ENCODE results near the gene TBXAS1. TPM values are rescaled to one million over a fixed set of nuclear protein-coding genes. Genes with fewer than 3 reads are reported as not detected.

The TBXAS1 gene
- total RNA-seq, 1 experiment from 2014 or later, result not detected

DNA sequence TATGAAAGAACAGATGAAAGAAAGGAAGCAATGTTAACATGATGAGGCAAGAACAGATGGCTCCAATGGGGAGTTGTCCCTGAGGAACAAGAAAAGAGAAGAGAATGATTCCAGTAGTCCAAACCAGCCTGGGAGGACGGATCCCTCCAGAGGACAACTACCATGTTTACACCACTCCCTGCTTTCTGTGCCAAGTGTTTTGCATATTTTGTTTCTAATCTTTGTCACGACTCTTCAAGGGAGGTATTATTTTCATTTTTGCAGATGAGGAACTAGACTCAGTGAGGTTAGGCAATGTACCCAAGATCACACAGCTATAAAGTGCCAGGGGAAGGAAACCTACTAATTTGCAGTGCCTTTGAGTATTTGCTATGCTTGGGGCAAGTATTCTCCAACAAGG, 117.5 kb downstream of the TBXAS1 start:
- Histone ChIP-seq H3K27me3 (ENCODE audit: low read length) (peaks cover 2% of the 10 kb centered on the region; the same call in 1 of the 2 replicates), H3K9ac (ENCODE audit: low read length) (no peak overlapping the region), H3K36me3 (ENCODE audit: insufficient read depth, low read length) (no peaks in the 10 kb centered on the region), H2AFZ (ENCODE audit: low read length) (no peak overlapping the region), H3K4me3 (ENCODE audit: low read length) (no peak overlapping the region), H3K9me2 (replicated peaks; ENCODE audit: insufficient read depth, low read length) (no peaks in the 10 kb centered on the region), H3K9me3 (ENCODE audit: low read length) (no peaks in the 10 kb centered on the region), H3K4me1 (ENCODE audit: low read length) (peaks cover 14% of the 10 kb centered on the region), H4K20me1 (ENCODE audit: insufficient read depth, low read depth, low read length) (no peaks in the 10 kb centered on the region), H3K4me2 (ENCODE audit: low read depth, low read length, poor library complexity, severe bottlenecking) (no peak overlapping the region), H3K79me2 (ENCODE audit: low read length) (no peaks in the 10 kb centered on the region), H3K27ac (ENCODE audit: low read length) (no peak overlapping the region)
- DNase-seq, result no peak

DNA sequence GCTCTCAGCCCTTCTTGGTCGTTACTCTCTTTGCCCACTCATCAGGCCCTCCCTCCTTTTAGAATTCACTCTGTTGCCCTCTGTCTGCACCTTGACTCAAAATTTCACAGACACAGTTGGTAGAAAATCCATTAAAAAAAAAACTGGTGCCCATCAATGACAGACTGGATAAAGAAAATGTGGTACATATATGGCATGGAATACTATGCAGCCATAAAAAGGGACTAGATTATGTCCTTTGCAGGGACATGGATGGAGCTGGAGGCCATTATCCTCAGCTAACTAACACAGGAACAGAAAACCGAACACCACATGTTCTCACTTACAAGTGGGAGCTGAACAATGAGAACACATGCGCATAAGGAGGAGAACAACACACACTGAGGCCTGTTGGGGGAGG, 118.0 kb downstream of the TBXAS1 start:
- Histone ChIP-seq H4K20me1 (ENCODE audit: insufficient read depth, low read depth, low read length) (no peaks in the 10 kb centered on the region), H3K9ac (ENCODE audit: low read length) (no peak overlapping the region), H3K9me3 (ENCODE audit: low read length) (no peaks in the 10 kb centered on the region), H3K4me1 (ENCODE audit: low read length) (peaks cover 10% of the 10 kb centered on the region), H3K27ac (ENCODE audit: low read length) (no peak overlapping the region), H3K4me3 (ENCODE audit: low read length) (no peak overlapping the region), H3K27me3 (ENCODE audit: low read length) (peaks cover 2% of the 10 kb centered on the region; the same call in 1 of the 2 replicates), H3K36me3 (ENCODE audit: insufficient read depth, low read length) (no peaks in the 10 kb centered on the region), H3K79me2 (ENCODE audit: low read length) (no peaks in the 10 kb centered on the region), H3K4me2 (ENCODE audit: low read depth, low read length, poor library complexity, severe bottlenecking) (no peak overlapping the region), H3K9me2 (replicated peaks; ENCODE audit: insufficient read depth, low read length) (no peaks in the 10 kb centered on the region), H2AFZ (ENCODE audit: low read length) (no peak overlapping the region)
- DNase-seq, result no peak

DNA sequence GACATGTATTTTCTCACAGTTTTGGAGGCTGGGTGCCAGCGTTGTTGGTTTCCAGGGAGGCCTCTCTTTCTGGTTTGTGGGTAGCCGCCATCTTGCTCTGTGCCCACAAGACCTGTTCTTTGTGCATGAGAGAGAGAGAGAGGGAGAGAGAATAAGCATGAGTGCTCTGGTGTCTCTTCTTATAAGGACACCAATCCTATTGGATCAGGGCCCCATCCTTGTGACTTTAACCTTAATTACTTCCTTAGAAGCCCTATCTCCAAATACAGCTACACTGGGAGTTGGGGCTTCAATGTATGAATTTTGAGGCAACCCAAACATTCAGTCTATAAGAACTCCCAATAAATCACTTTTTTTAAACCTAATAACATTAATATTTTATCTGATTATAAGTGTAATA, 119.1 kb downstream of the TBXAS1 start:
- H3K27me3 ChIP-seq (ENCODE audit: low read length), result peaks cover 2% of the 10 kb centered on the region; the same call in 1 of the 2 replicates
- no peak for DNase-seq
- no peak overlapping the region for H3K4me3 ChIP-seq (ENCODE audit: low read length)
- H4K20me1 ChIP-seq (ENCODE audit: insufficient read depth, low read depth, low read length), result no peaks in the 10 kb centered on the region
- H3K9me2 ChIP-seq (replicated peaks; ENCODE audit: insufficient read depth, low read length), result no peaks in the 10 kb centered on the region
- H3K4me2 ChIP-seq (ENCODE audit: low read depth, low read length, poor library complexity, severe bottlenecking), result no peak overlapping the region
- H3K9me3 ChIP-seq (ENCODE audit: low read length), result no peaks in the 10 kb centered on the region
- H3K27ac ChIP-seq (ENCODE audit: low read length), result no peak overlapping the region
- H3K4me1 ChIP-seq (ENCODE audit: low read length), result peaks cover 9% of the 10 kb centered on the region
- no peaks in the 10 kb centered on the region for H3K36me3 ChIP-seq (ENCODE audit: insufficient read depth, low read length)
- no peak overlapping the region for H2AFZ ChIP-seq (ENCODE audit: low read length)
- H3K79me2 ChIP-seq (ENCODE audit: low read length), result no peaks in the 10 kb centered on the region
- no peak overlapping the region for H3K9ac ChIP-seq (ENCODE audit: low read length)

GRCh38 chr7:139948587-139949335, 119.7 kb downstream of the TBXAS1 start:
- H3K79me2 ChIP-seq (ENCODE audit: low read length), result no peaks in the 10 kb centered on the region
- no peak overlapping the region for H3K27ac ChIP-seq (ENCODE audit: low read length)
- H3K36me3 ChIP-seq (ENCODE audit: insufficient read depth, low read length), result no peaks in the 10 kb centered on the region
- H3K27me3 ChIP-seq (ENCODE audit: low read length), result peaks cover 2% of the 10 kb centered on the region; the same call in 1 of the 2 replicates
- no peak overlapping the region for H3K4me2 ChIP-seq (ENCODE audit: low read depth, low read length, poor library complexity, severe bottlenecking)
- no peak overlapping the region for H2AFZ ChIP-seq (ENCODE audit: low read length)
- H3K4me1 ChIP-seq (ENCODE audit: low read length), result peaks cover 3% of the 10 kb centered on the region
- no peaks in the 10 kb centered on the region for H4K20me1 ChIP-seq (ENCODE audit: insufficient read depth, low read depth, low read length)
- no peak for DNase-seq
- H3K9me3 ChIP-seq (ENCODE audit: low read length), result no peaks in the 10 kb centered on the region
- H3K9me2 ChIP-seq (replicated peaks; ENCODE audit: insufficient read depth, low read length), result no peaks in the 10 kb centered on the region
- H3K4me3 ChIP-seq (ENCODE audit: low read length), result no peak overlapping the region
- H3K9ac ChIP-seq (ENCODE audit: low read length), result no peak overlapping the region

- Histone ChIP-seq H3K4me2 (ENCODE audit: low read depth, low read length, poor library complexity, severe bottlenecking) (no peak overlapping the region), H3K27ac (ENCODE audit: low read length) (no peak overlapping the region), H3K27me3 (ENCODE audit: low read length) (peaks cover 2% of the 10 kb centered on the region; the same call in 1 of the 2 replicates), H3K36me3 (ENCODE audit: insufficient read depth, low read length) (no peaks in the 10 kb centered on the region), H3K79me2 (ENCODE audit: low read length) (no peaks in the 10 kb centered on the region), H3K9ac (ENCODE audit: low read length) (no peak overlapping the region), H3K4me1 (ENCODE audit: low read length) (no peaks in the 10 kb centered on the region), H3K9me3 (ENCODE audit: low read length) (no peaks in the 10 kb centered on the region), H3K4me3 (ENCODE audit: low read length) (no peak overlapping the region), H4K20me1 (ENCODE audit: insufficient read depth, low read depth, low read length) (no peaks in the 10 kb centered on the region), H3K9me2 (replicated peaks; ENCODE audit: insufficient read depth, low read length) (no peaks in the 10 kb centered on the region), H2AFZ (ENCODE audit: low read length) (no peak overlapping the region)
- no peak for DNase-seq
Measured at GRCh38 chr7:139949629-139950028, 120.6 kb downstream of the TBXAS1 start.

GRCh38 chr7:139950881-139951525, 121.9 kb downstream of the TBXAS1 start:
- Histone ChIP-seq H3K9ac (ENCODE audit: low read length) (no peak overlapping the region), H3K27ac (ENCODE audit: low read length) (no peak overlapping the region), H3K9me3 (ENCODE audit: low read length) (no peaks in the 10 kb centered on the region), H3K9me2 (replicated peaks; ENCODE audit: insufficient read depth, low read length) (no peaks in the 10 kb centered on the region), H2AFZ (ENCODE audit: low read length) (no peak overlapping the region), H3K27me3 (ENCODE audit: low read length) (no peaks in the 10 kb centered on the region), H3K36me3 (ENCODE audit: insufficient read depth, low read length) (no peaks in the 10 kb centered on the region), H4K20me1 (ENCODE audit: insufficient read depth, low read depth, low read length) (no peaks in the 10 kb centered on the region), H3K79me2 (ENCODE audit: low read length) (no peaks in the 10 kb centered on the region), H3K4me1 (ENCODE audit: low read length) (no peaks in the 10 kb centered on the region), H3K4me3 (ENCODE audit: low read length) (no peak overlapping the region), H3K4me2 (ENCODE audit: low read depth, low read length, poor library complexity, severe bottlenecking) (no peak overlapping the region)
- DNase-seq, result no peak

DNA sequence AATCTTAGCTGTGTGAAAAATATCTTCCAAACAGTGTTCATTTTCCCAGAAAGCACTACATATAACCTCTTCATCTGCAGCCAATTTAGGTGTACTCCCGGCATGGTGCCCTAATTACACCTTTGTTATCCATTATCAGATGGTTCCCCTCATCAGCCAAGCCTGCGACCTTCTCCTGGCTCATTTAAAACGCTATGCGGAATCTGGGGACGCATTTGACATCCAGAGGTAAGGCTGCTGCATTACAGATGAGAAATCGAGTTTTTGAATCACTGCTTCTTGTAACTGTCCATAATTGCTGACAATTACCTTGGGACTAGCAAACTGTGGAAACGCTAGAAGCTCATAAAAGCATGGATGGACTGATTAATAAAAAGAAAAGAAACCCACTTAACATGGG, 124.2 kb downstream of the TBXAS1 start:
- Histone ChIP-seq H3K4me3 (ENCODE audit: low read length) (no peak overlapping the region), H3K9ac (ENCODE audit: low read length) (no peak overlapping the region), H4K20me1 (ENCODE audit: insufficient read depth, low read depth, low read length) (no peaks in the 10 kb centered on the region), H3K9me2 (replicated peaks; ENCODE audit: insufficient read depth, low read length) (no peaks in the 10 kb centered on the region), H3K4me2 (ENCODE audit: low read depth, low read length, poor library complexity, severe bottlenecking) (no peak overlapping the region), H3K79me2 (ENCODE audit: low read length) (no peaks in the 10 kb centered on the region), H3K4me1 (ENCODE audit: low read length) (no peaks in the 10 kb centered on the region), H3K36me3 (ENCODE audit: insufficient read depth, low read length) (no peaks in the 10 kb centered on the region), H3K27me3 (ENCODE audit: low read length) (no peaks in the 10 kb centered on the region), H2AFZ (ENCODE audit: low read length) (no peak overlapping the region), H3K9me3 (ENCODE audit: low read length) (no peaks in the 10 kb centered on the region), H3K27ac (ENCODE audit: low read length) (no peak overlapping the region)
- DNase-seq, result no peak

DNA sequence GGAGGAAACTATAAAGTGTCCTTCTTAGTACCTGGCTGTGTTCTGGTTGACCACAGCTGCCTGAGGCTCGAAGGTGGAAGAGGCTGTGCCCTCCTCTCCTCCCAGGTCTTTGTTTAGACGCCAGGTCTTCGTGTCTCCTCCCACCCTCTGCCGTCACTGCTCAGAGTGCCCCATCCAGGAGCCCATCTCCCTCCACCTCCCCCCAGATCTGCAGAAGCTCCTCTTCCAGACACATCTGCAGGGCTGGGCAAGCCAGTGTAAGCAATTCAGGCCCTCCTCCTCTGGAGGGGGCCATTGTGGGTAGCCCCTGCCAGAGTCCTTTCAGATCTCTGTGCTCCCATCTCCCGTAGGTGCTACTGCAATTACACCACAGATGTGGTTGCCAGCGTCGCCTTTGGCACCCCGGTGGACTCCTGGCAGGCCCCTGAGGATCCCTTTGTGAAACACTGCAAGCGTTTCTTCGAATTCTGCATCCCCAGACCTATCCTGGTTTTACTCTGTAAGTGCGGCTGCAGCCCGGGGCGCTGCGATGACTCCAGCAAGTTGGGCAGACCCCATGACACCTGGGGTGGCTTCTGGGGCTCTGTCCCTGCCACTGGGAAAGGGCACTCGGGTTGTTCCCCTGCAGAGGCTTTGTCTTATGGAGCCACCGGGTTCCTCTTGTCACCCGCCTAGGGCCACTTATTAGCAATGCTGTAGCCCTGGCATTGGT, 126.2 kb downstream of the TBXAS1 start:
- no peak overlapping the region for H3K27ac ChIP-seq (ENCODE audit: low read length)
- H3K9me2 ChIP-seq (replicated peaks; ENCODE audit: insufficient read depth, low read length), result no peaks in the 10 kb centered on the region
- H3K27me3 ChIP-seq (ENCODE audit: low read length), result no peaks in the 10 kb centered on the region
- no peaks in the 10 kb centered on the region for H3K4me1 ChIP-seq (ENCODE audit: low read length)
- no peaks in the 10 kb centered on the region for H3K79me2 ChIP-seq (ENCODE audit: low read length)
- DNase-seq, result no peak
- no peak overlapping the region for H3K4me2 ChIP-seq (ENCODE audit: low read depth, low read length, poor library complexity, severe bottlenecking)
- H3K4me3 ChIP-seq (ENCODE audit: low read length), result no peak overlapping the region
- no peaks in the 10 kb centered on the region for H3K9me3 ChIP-seq (ENCODE audit: low read length)
- no peak overlapping the region for H3K9ac ChIP-seq (ENCODE audit: low read length)
- no peaks in the 10 kb centered on the region for H3K36me3 ChIP-seq (ENCODE audit: insufficient read depth, low read length)
- no peak overlapping the region for H2AFZ ChIP-seq (ENCODE audit: low read length)
- no peaks in the 10 kb centered on the region for H4K20me1 ChIP-seq (ENCODE audit: insufficient read depth, low read depth, low read length)

Measured in Karpas-422 (cell line).